ENCODE data around the gene LARGE2. TPM values are rescaled to one million over a fixed set of nuclear protein-coding genes. Genes with fewer than 3 reads are reported as not detected.
A peak's percentile ranks its signal among the peaks of the same experiment; 100 is the strongest.

LARGE2 gene
- polyA plus RNA-seq, 1 donor (not counting 4 experiments of a cell fraction or from before 2014, with no cell fraction given): 7.1 TPM

DNA sequence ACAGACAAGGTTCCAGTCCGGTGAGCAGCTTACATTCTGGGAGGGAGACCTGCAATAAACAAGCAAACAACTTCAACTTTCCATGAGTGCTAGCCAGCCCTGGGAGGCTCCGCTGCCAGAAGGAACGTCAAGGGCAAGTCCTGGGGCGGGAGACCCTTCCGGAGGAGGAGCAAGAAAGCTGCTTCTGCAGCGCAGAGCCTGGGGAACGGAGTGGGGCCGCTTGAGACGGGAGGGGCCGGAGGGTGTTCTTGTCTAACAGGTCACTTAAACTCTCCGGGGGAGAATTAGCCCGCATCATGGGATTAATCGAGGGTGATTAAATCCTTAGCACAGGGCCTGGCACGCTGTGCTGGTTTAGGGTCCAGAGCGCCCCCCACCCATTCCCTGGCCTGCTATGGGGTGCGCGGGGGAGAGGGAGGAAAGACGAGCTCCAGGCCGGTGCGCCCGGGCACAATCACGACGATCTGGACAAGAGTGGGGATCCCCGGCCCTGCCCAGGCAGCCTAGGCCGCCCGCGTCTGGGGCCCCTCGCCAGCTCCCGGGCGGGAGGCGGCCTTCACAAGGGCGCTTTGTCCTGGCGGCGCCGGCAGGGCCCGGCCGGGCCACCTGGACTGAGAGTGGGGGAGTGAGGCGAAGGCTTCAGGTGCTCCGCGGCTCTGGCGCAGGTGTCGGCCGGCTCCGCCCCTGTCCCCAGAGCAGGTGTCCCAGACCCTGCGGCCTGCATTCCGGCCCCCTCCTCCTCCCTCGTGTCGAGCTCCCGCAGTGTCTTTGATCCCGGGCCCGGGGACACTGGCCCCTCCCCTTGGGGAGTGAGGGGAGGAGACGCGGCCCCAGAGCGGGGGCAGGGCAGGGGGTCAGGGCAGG lies 663 bp upstream of the LARGE2 start:
- peaks cover 5% of the 10 kb centered on the region for H3K9me1 ChIP-seq (ENCODE audit: control insufficient read depth, extremely low read depth, insufficient read depth, low read length)
- TF ChIP-seq EZH2 (IDR thresholded peaks at IDR 0.05; ENCODE audit: low read length): no peak
- TF ChIP-seq, protein P1, sequence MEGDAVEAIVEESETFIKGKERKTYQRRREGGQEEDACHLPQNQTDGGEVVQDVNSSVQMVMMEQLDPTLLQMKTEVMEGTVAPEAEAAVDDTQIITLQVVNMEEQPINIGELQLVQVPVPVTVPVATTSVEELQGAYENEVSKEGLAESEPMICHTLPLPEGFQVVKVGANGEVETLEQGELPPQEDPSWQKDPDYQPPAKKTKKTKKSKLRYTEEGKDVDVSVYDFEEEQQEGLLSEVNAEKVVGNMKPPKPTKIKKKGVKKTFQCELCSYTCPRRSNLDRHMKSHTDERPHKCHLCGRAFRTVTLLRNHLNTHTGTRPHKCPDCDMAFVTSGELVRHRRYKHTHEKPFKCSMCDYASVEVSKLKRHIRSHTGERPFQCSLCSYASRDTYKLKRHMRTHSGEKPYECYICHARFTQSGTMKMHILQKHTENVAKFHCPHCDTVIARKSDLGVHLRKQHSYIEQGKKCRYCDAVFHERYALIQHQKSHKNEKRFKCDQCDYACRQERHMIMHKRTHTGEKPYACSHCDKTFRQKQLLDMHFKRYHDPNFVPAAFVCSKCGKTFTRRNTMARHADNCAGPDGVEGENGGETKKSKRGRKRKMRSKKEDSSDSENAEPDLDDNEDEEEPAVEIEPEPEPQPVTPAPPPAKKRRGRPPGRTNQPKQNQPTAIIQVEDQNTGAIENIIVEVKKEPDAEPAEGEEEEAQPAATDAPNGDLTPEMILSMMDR (optimal IDR thresholded peaks at IDR 0.05 in 1 of 3, IDR thresholded peaks at IDR 0.05 in 1 of 3, conservative IDR thresholded peaks at IDR 0.05 in 1 of 3; ENCODE audit: extremely low read depth in 1 of 3, insufficient read depth in 2 of 3, low read length in 3 of 3): no peak

DNA sequence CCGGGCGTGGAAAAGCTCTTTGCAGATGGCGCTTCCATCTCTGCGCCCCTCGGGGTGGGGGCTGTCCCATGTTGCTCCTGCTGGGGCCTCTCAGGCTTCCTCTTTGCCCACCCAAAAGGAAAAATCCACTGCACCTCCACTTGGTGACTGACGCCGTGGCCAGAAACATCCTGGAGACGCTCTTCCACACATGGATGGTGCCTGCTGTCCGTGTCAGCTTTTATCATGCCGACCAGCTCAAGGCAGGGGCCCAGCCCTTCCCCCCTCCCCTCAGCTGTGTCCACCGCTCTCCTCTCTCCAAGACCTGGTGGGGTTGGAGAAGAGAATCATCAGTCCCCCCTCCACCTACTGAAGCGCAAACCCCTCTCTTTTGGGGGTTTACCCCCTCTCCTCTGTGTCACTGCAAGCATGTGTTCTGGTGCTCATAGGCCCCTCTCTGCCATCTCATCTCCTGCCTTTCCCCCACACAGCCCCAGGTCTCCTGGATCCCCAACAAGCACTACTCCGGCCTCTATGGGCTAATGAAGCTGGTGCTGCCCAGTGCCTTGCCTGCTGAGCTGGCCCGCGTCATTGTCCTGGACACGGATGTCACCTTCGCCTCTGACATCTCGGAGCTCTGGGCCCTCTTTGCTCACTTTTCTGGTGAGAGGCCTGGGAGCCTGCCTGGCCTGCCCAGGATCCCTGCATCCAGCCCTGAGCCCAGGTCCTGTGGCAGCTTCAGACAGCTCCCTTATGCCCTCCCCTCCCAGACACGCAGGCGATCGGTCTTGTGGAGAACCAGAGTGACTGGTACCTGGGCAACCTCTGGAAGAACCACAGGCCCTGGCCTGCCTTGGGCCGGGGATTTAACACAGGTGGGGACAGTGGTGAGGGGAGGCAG lies 1.8 kb downstream of the LARGE2 start:
- Histone ChIP-seq H4K20me1 (ENCODE audit: control insufficient read depth, extremely low read depth, insufficient read depth, low read length) (no peaks in the 10 kb centered on the region), H3K9ac (ENCODE audit: control insufficient read depth, extremely low read depth, insufficient read depth, low read length) (no peak overlapping the region), H3K4me1 (ENCODE audit: control insufficient read depth, extremely low read depth, insufficient read depth, low read length) (peaks cover 22% of the 10 kb centered on the region), H3K4me3 (ENCODE audit: control insufficient read depth in 2 of 3, extremely low read depth in 1 of 3, insufficient read depth in 2 of 3, low read depth in 1 of 3, low read length in 3 of 3) (peak overlapping the region in 2 of 3 experiments; percentile 44 to 64), H3K79me2 (ENCODE audit: control insufficient read depth, insufficient read depth, low read length) (peaks cover 10% of the 10 kb centered on the region), H3K36me3 (ENCODE audit: control insufficient read depth in 2 of 2, extremely low read depth in 1 of 2, insufficient read depth in 2 of 2, low read length in 2 of 2) (peaks cover 0 to 11% of the 10 kb centered on the region in 2 experiments), H2AFZ (ENCODE audit: control insufficient read depth, low read length) (no peak overlapping the region), H3K27ac (ENCODE audit: control insufficient read depth, insufficient read depth, low read length) (no peak overlapping the region), H3K9me3 (ENCODE audit: control insufficient read depth, low read depth, low read length) (no peaks in the 10 kb centered on the region), H3K9me1 (ENCODE audit: control insufficient read depth, extremely low read depth, insufficient read depth, low read length) (peaks cover 5% of the 10 kb centered on the region), H3K4me2 (ENCODE audit: control insufficient read depth, extremely low read depth, insufficient read depth, low read depth, low read length) (peak overlapping the region; percentile 49), H3K27me3 (ENCODE audit: control insufficient read depth, extremely low read depth, insufficient read depth, low read length) (no peaks in the 10 kb centered on the region)
- dilution Hi-C loops (cut with MboI; ENCODE audit: extremely low pct_ligation_motif_present, low sequenced_read_pairs): no loop called here
- TF ChIP-seq, protein P1 (optimal IDR thresholded peaks at IDR 0.05 in 1 of 3, IDR thresholded peaks at IDR 0.05 in 1 of 3, conservative IDR thresholded peaks at IDR 0.05 in 1 of 3; ENCODE audit: extremely low read depth in 1 of 3, insufficient read depth in 2 of 3, low read length in 3 of 3): no peak
- no peak for TF ChIP-seq EZH2 (IDR thresholded peaks at IDR 0.05; ENCODE audit: low read length)
- FAIRE-seq (no peak), DNase-seq (ENCODE audit: low read depth, low spot score) (no peak)

More for the DNA sequence above, 663 bp upstream of the LARGE2 start:
- H3K4me3 ChIP-seq (ENCODE audit: control insufficient read depth in 2 of 3, extremely low read depth in 1 of 3, insufficient read depth in 2 of 3, low read depth in 1 of 3, low read length in 3 of 3): peak overlapping the region; percentile 40 to 75 (median 64)
- no peak overlapping the region for H2AFZ ChIP-seq (ENCODE audit: control insufficient read depth, low read length)
- FAIRE-seq (no peak), DNase-seq (ENCODE audit: low read depth, low spot score) (no peak)
- dilution Hi-C loops (cut with MboI; ENCODE audit: extremely low pct_ligation_motif_present, low sequenced_read_pairs): no loop called here
- no peaks in the 10 kb centered on the region for H3K9me3 ChIP-seq (ENCODE audit: control insufficient read depth, low read depth, low read length)
- peaks cover 0 to 5% of the 10 kb centered on the region in 2 experiments for H3K36me3 ChIP-seq (ENCODE audit: control insufficient read depth in 2 of 2, extremely low read depth in 1 of 2, insufficient read depth in 2 of 2, low read length in 2 of 2)
- H3K27ac ChIP-seq (ENCODE audit: control insufficient read depth, insufficient read depth, low read length): no peak overlapping the region
- peaks cover 18% of the 10 kb centered on the region for H3K79me2 ChIP-seq (ENCODE audit: control insufficient read depth, insufficient read depth, low read length)
- no peaks in the 10 kb centered on the region for H4K20me1 ChIP-seq (ENCODE audit: control insufficient read depth, extremely low read depth, insufficient read depth, low read length)
- peaks cover 11% of the 10 kb centered on the region for H3K4me1 ChIP-seq (ENCODE audit: control insufficient read depth, extremely low read depth, insufficient read depth, low read length)
- H3K27me3 ChIP-seq (ENCODE audit: control insufficient read depth, extremely low read depth, insufficient read depth, low read length): no peaks in the 10 kb centered on the region
- peak overlapping the region; percentile 56 for H3K4me2 ChIP-seq (ENCODE audit: control insufficient read depth, extremely low read depth, insufficient read depth, low read depth, low read length)
- H3K9ac ChIP-seq (ENCODE audit: control insufficient read depth, extremely low read depth, insufficient read depth, low read length): no peak overlapping the region

Data from keratinocyte (primary cell).